H1 (cell line): Measurements from ENCODE around the gene CRACDL. TPM values are rescaled to one million over a fixed set of nuclear protein-coding genes. Genes with fewer than 3 reads are reported as not detected.

Experiments used
- CTCF ChIA-PET: fragments of 300-600 bp; sonication (Branson Sonifier 250); formaldehyde crosslinking; loops from one replicate; lab custom pipeline; 2021; ENCODE audit not compliant: partially characterized antibody; lab: Charles Lee
- POLR2A ChIA-PET: fragments of 300-600 bp; sonication (Branson Sonifier 250); formaldehyde crosslinking; loops from one replicate; lab custom pipeline; 2021; ENCODE audit warnings: inconsistent platforms; ENCODE audit not compliant: partially characterized antibody; lab: Charles Lee
- DNase-seq, 2 experiments: peaks; one replicate each; pipeline versions ENCODE4 v3.0.0 to v3.0.0-alpha.2; 2010 to 2022; ENCODE audit warnings: low spot score in 2 of 2, low read depth in 1 of 2, mixed read lengths in 1 of 2
- FAIRE-seq: peaks from 2 replicates; lab custom pipeline; 2011; peaks lifted over from hg19 to GRCh38; lab: Jason Lieb, UNC
- H2AFZ ChIP-seq: 2 replicates; pipeline ENCODE4 v1.8.1; 2012; ENCODE audit warnings: low read length, inconsistent platforms
- H2AK5ac ChIP-seq: 2 replicates; pipeline ENCODE4 v1.6.1; 2013; ENCODE audit warnings: low read depth, low read length
- H2BK120ac ChIP-seq: replicated peaks from 2 replicates; pipeline ENCODE3; 2013; ENCODE audit warnings: low read depth, low read length, inconsistent platforms
- H2BK12ac ChIP-seq: 2 replicates; pipeline ENCODE4 v1.6.1; 2013; ENCODE audit warnings: low read depth, low read length
- H2BK15ac ChIP-seq: 2 replicates; pipeline ENCODE4 v1.6.1; 2013; ENCODE audit warnings: low read length
- H2BK20ac ChIP-seq: 2 replicates; pipeline ENCODE4 v1.6.1; 2013; ENCODE audit warnings: low read length
- H2BK5ac ChIP-seq: 2 replicates; pipeline ENCODE4 v1.6.1; 2013; ENCODE audit warnings: low read depth, low read length
- H3K14ac ChIP-seq: 2 replicates; pipeline ENCODE4 v1.6.1; 2013; ENCODE audit warnings: inconsistent platforms; ENCODE audit not compliant: insufficient read length
- H3K18ac ChIP-seq: 2 replicates; pipeline ENCODE4 v1.6.1; 2013; ENCODE audit warnings: low read length; ENCODE audit errors: extremely low read depth
- H3K23ac ChIP-seq: 2 replicates; pipeline ENCODE4 v1.6.1; 2013; ENCODE audit warnings: inconsistent platforms; ENCODE audit not compliant: insufficient read length
- H3K23me2 ChIP-seq: 2 replicates; pipeline ENCODE4 v1.6.1; 2013; ENCODE audit warnings: low read depth, low read length
- H3K27ac ChIP-seq: 2 replicates; pipeline ENCODE4 v1.6.1; 2011; ENCODE audit warnings: low read depth, low read length, inconsistent platforms
- H3K27me3 ChIP-seq, 4 experiments: replicated peaks in 1 of 4; 1 replicate in 1 of 4; 2 replicates in 3 of 4; pipeline versions ENCODE4 v1.6.1 to v1.8.1; 2011 to 2013; ENCODE audit warnings: low read length in 3 of 4, mild to moderate bottlenecking in 3 of 4, inconsistent platforms in 2 of 4, mixed read lengths in 2 of 4, moderate library complexity in 1 of 4; ENCODE audit not compliant: control insufficient read depth in 3 of 4, insufficient read depth in 3 of 4; ENCODE audit errors: extremely low read depth in 1 of 4
- H3K36me3 ChIP-seq, 4 experiments: 2 replicates each; pipeline versions ENCODE4 v1.6.1 to v1.8.1; 2011 to 2013; ENCODE audit warnings: mild to moderate bottlenecking in 4 of 4, low read length in 3 of 4, moderate library complexity in 2 of 4, control low read depth in 1 of 4, inconsistent platforms in 1 of 4; ENCODE audit not compliant: insufficient read depth in 4 of 4, control insufficient read depth in 2 of 4
- H3K4ac ChIP-seq: replicated peaks from 2 replicates; pipeline ENCODE3; 2013; ENCODE audit warnings: low read length, low read depth, mixed read lengths, inconsistent platforms; ENCODE audit not compliant: insufficient read length
- H3K4me1 ChIP-seq, 4 experiments: replicated peaks in 1 of 4; 1 replicate in 1 of 4; 2 replicates in 3 of 4; pipeline versions ENCODE4 v1.6.1 to v1.8.1; 2011 to 2013; ENCODE audit warnings: low read length in 3 of 4, inconsistent platforms in 2 of 4, mixed read lengths in 1 of 4; ENCODE audit not compliant: insufficient read depth in 4 of 4, control insufficient read depth in 3 of 4
- H3K4me2 ChIP-seq, 2 experiments: 2 replicates each; pipeline versions ENCODE4 v1.6.1 to v1.8.1; 2011 to 2013; ENCODE audit warnings: low read depth in 2 of 2, low read length in 2 of 2, control low read depth in 1 of 2, inconsistent platforms in 1 of 2, mild to moderate bottlenecking in 1 of 2; ENCODE audit not compliant: insufficient read depth in 1 of 2
- H3K4me3 ChIP-seq, 4 experiments: fragments of 200-600, 300-600 bp in 1 of 4; sonication (generic), shearing (Covaris generic), sonication (Bioruptor Twin) in 1 of 4; 2 replicates each; pipeline versions ENCODE4 v1.5.1 to v1.8.1; 2011 to 2016; ENCODE audit warnings: low read length in 4 of 4, low read depth in 3 of 4, control low read depth in 2 of 4, inconsistent platforms in 2 of 4, mild to moderate bottlenecking in 2 of 4, mixed read lengths in 1 of 4, moderate library complexity in 1 of 4; ENCODE audit not compliant: insufficient read depth in 2 of 4; ENCODE audit errors: extremely low read depth in 1 of 4
- H3K56ac ChIP-seq: replicated peaks from 2 replicates; pipeline ENCODE3; 2013; ENCODE audit warnings: low read depth, mild to moderate bottlenecking, mixed read lengths, low read length, inconsistent platforms; ENCODE audit not compliant: insufficient read length
- H3K79me1 ChIP-seq: 2 replicates; pipeline ENCODE4 v1.6.1; 2013; ENCODE audit warnings: low read depth, low read length, control low read depth
- H3K79me2 ChIP-seq, 2 experiments: 2 replicates each; pipeline versions ENCODE4 v1.6.1 to v1.8.1; 2012 to 2013; ENCODE audit warnings: low read length in 2 of 2, mild to moderate bottlenecking in 2 of 2, inconsistent platforms in 1 of 2; ENCODE audit not compliant: insufficient read depth in 2 of 2, control insufficient read depth in 1 of 2
- H3K9ac ChIP-seq, 4 experiments: replicated peaks in 1 of 4; 1 replicate in 1 of 4; 2 replicates in 3 of 4; pipeline versions ENCODE4 v1.6.1 to v1.8.1; 2011 to 2013; ENCODE audit warnings: low read depth in 3 of 4, low read length in 3 of 4, control low read depth in 2 of 4, mild to moderate bottlenecking in 2 of 4, moderate library complexity in 2 of 4, inconsistent platforms in 1 of 4; ENCODE audit errors: extremely low read depth in 1 of 4
- H3K9me3 ChIP-seq, 2 experiments: 2 replicates each; pipeline versions ENCODE4 v1.6.1 to v1.8.1; 2012 to 2013; ENCODE audit warnings: mild to moderate bottlenecking in 2 of 2, moderate library complexity in 2 of 2, control low read depth in 1 of 2, inconsistent platforms in 1 of 2, low read depth in 1 of 2, low read length in 1 of 2, mixed read lengths in 1 of 2; ENCODE audit not compliant: insufficient read depth in 2 of 2
- H4K20me1 ChIP-seq, 2 experiments: replicated peaks in 1 of 2; 2 replicates each; pipeline versions ENCODE3 to v1.8.1; 2011 to 2013; ENCODE audit warnings: inconsistent platforms in 2 of 2, low read length in 2 of 2, mild to moderate bottlenecking in 1 of 2; ENCODE audit not compliant: insufficient read depth in 2 of 2, control insufficient read depth in 1 of 2
- H4K5ac ChIP-seq: 2 replicates; pipeline ENCODE4 v1.6.1; 2013; ENCODE audit warnings: low read length, low read depth, mixed read lengths, inconsistent platforms; ENCODE audit not compliant: insufficient read length
- H4K8ac ChIP-seq: 2 replicates; pipeline ENCODE4 v1.8.0; 2013; ENCODE audit warnings: mild to moderate bottlenecking, moderate library complexity, low read length, inconsistent platforms; ENCODE audit not compliant: insufficient read depth; ENCODE audit errors: extremely low read depth
- H4K91ac ChIP-seq: replicated peaks from 2 replicates; pipeline ENCODE3; 2013; ENCODE audit warnings: low read length, mixed read lengths, inconsistent platforms; ENCODE audit not compliant: insufficient read length
- CBX5 ChIP-seq: fragments of 300-800, 300-1000 bp; sonication (generic); IDR thresholded peaks from 2 replicates; pipeline ENCODE4 v1.7.1; 2016; ENCODE audit warnings: antibody characterized with exemption, low read length, low read depth
- EZH2 ChIP-seq: fragments of 200-600 bp; sonication (generic); IDR thresholded peaks from 2 replicates; pipeline ENCODE4 v1.7.1; 2012; ENCODE audit warnings: low read depth, mild to moderate bottlenecking, moderate library complexity, low read length, inconsistent platforms; ENCODE audit not compliant: severe bottlenecking
- GTF2F1 ChIP-seq: IDR thresholded peaks from 2 replicates; pipeline ENCODE4 v1.6.1; 2012; ENCODE audit warnings: low read depth, low read length, improper control_type of control experiment, borderline replicate concordance
- JUND ChIP-seq: IDR thresholded peaks from 2 replicates; pipeline ENCODE4 v1.6.1; 2011; ENCODE audit warnings: mild to moderate bottlenecking, improper control_type of control experiment, low read length
- NRF1 ChIP-seq: IDR thresholded peaks from 2 replicates; pipeline ENCODE4 v1.6.1; 2011; ENCODE audit warnings: mild to moderate bottlenecking, low read depth, low read length, improper control_type of control experiment
- POLR2A ChIP-seq, 2 experiments: IDR thresholded peaks; 1 replicate in 1 of 2; 2 replicates in 1 of 2; pipeline ENCODE4 v1.6.1; 2011; ENCODE audit warnings: low read depth in 2 of 2, low read length in 2 of 2, mild to moderate bottlenecking in 2 of 2; ENCODE audit errors: control extremely low read depth in 1 of 2
- POU5F1 ChIP-seq: IDR thresholded peaks from 2 replicates; pipeline ENCODE4 v1.6.1; 2011; ENCODE audit warnings: low read depth, mild to moderate bottlenecking, low read length, moderate library complexity
- RFX5 ChIP-seq: IDR thresholded peaks from 2 replicates; pipeline ENCODE4 v1.6.1; 2011; ENCODE audit warnings: low read depth, low read length, improper control_type of control experiment, borderline replicate concordance
- SAP30 ChIP-seq: fragments of 300-600 bp; sonication (generic); IDR thresholded peaks from 2 replicates; pipeline ENCODE4 v1.7.1; 2012; ENCODE audit warnings: low read length, moderate library complexity, mild to moderate bottlenecking, inconsistent platforms; ENCODE audit not compliant: insufficient read depth, insufficient replicate concordance
- TCF12 ChIP-seq: IDR thresholded peaks from 2 replicates; pipeline ENCODE4 v1.6.1; 2011; ENCODE audit warnings: low read depth, mild to moderate bottlenecking, low read length
- YY1 ChIP-seq: IDR thresholded peaks from 2 replicates; pipeline ENCODE4 v1.6.1; 2011; ENCODE audit warnings: low read depth, mild to moderate bottlenecking, low read length
- WGBS, 2 experiments: shearing (Covaris generic) in 1 of 2; methylation state at CpG; one replicate each; pipeline versions ENCODE4 v1.1.6 to v1.1.7; 2013 to 2015; ENCODE audit warnings: low lambda C conversion rate in 2 of 2, mixed read lengths in 2 of 2, inconsistent platforms in 1 of 2, low coverage in 1 of 2, missing lambda C conversion rate in 1 of 2; ENCODE audit not compliant: insufficient replicate concordance in 2 of 2, insufficient coverage in 1 of 2, insufficient read length in 1 of 2; ENCODE audit errors: extremely low coverage in 1 of 2, missing lambda C conversion rate in 1 of 2; 5-methylcytosine and 5-hydroxymethylcytosine counted together
- polyA plus RNA-seq, 7 experiments: library from polyadenylated mRNA; depleted of rRNA in 3 of 7; stranded (reverse) in 5 of 7; unstranded in 2 of 7; fragments of >200 nt in 5 of 7; fragments of 200-250 nt in 2 of 7; gene quantifications; 1 replicate in 5 of 7; 2 replicates in 1 of 7; 4 replicates in 1 of 7; pipeline versions ENCODE4 v1.2.1 to v1.2.3, GENCODE V29; 2011 to 2013; ENCODE audit warnings: missing spikeins in 2 of 7, mixed read lengths in 2 of 7
- total RNA-seq: library from RNA; stranded (reverse); fragmentation: NEBNext Ultra II Directional; extraction: Animal tissue kit (Norgen Biotek cat#: 25700); gene quantifications from 2 replicates; pipeline ENCODE4 v1.2.1, GENCODE V29; 2021

CRACDL gene
- total and polyA plus RNA-seq, 2 of the 8 experiments (the other 6 are each of a cell fraction or from before 2014, with no cell fraction given): 0.07 to 0.38 TPM

GRCh38 chr2:98824256-98825019 is 111.6 kb downstream of the CRACDL start:
- no peak overlapping the region for H4K91ac ChIP-seq
- H3K23ac ChIP-seq: no peak overlapping the region
- H2BK20ac ChIP-seq: no peak overlapping the region
- no peak overlapping the region for H3K14ac ChIP-seq
- no peak overlapping the region for H4K5ac ChIP-seq
- no peak overlapping the region for H4K8ac ChIP-seq
- no peak overlapping the region for H2AFZ ChIP-seq
- no peak overlapping the region for H3K4ac ChIP-seq
- CTCF ChIA-PET: interaction anchor here (0.8 to 1.3 kb wide), 4 partner anchors 9 to 798 kb away, joined by 3 to 4 read pairs (median 4); no protein-coding TSS in a partner anchor
- H3K23me2 ChIP-seq: peaks cover 5% of the 10 kb centered on the region; the same call in 1 of the 2 replicates
- WGBS, 2 experiments: 86% methylated on average over 2 of the region's 2 CpGs; no CpG with 5 or more reads in 1 of the 2 experiments
- no peak overlapping the region for H2BK12ac ChIP-seq
- H3K27me3 ChIP-seq: peaks cover 13 to 36% (median 27%) of the 10 kb centered on the region in 4 experiments
- H3K9me3 ChIP-seq: peaks cover 0 to 8% of the 10 kb centered on the region in 2 experiments; a peak in 3 of 4 replicates
- no peaks in the 10 kb centered on the region for H3K79me2 ChIP-seq
- H3K4me3 ChIP-seq: no peak overlapping the region
- no peaks in the 10 kb centered on the region for H4K20me1 ChIP-seq
- H3K18ac ChIP-seq: no peak overlapping the region
- H2BK120ac ChIP-seq: no peak overlapping the region
- H3K4me2 ChIP-seq: no peak overlapping the region
- no peak overlapping the region for H2BK5ac ChIP-seq
- no peak overlapping the region for H2BK15ac ChIP-seq
- FAIRE-seq (no peak), DNase-seq (no peak)
- peaks cover 0 to 8% (median 0%) of the 10 kb centered on the region in 4 experiments; a peak in 2 of 8 replicates for H3K36me3 ChIP-seq
- POLR2A ChIA-PET: interaction anchor here (0.7 kb wide), 1 partner anchor 331 kb away, joined by 3 read pairs; no protein-coding TSS in a partner anchor
- H3K27ac ChIP-seq: no peak overlapping the region
- H3K9ac ChIP-seq: no peak overlapping the region
- no peak overlapping the region for H3K56ac ChIP-seq
- no peaks in the 10 kb centered on the region for H3K4me1 ChIP-seq
- H3K79me1 ChIP-seq: no peaks in the 10 kb centered on the region
- H2AK5ac ChIP-seq: no peak overlapping the region
- no peak for TF ChIP-seq RFX5
- TF ChIP-seq POLR2A (IDR thresholded peaks at IDR 0.05; ENCODE audit: control extremely low read depth in 1 of 2, low read depth in 2 of 2, low read length in 2 of 2): no peak
- TF ChIP-seq YY1: no peak
- TF ChIP-seq JUND: no peak
- no peak for TF ChIP-seq NRF1
- TF ChIP-seq SAP30: no peak
- no peak for TF ChIP-seq TCF12
- no peak for TF ChIP-seq EZH2
- no peak for TF ChIP-seq CBX5
- TF ChIP-seq GTF2F1: no peak
- no peak for TF ChIP-seq POU5F1
